Left kidney (tissue), 8 donors: ENCODE measurements around the gene UBA1. TPM values are rescaled to one million over a fixed set of nuclear protein-coding genes. Genes with fewer than 3 reads are reported as not detected.

ENCODE experiments used
- DNase-seq: peaks from one replicate; pipeline ENCODE4 v3.0.0-alpha.2; 2013
- long read RNA-seq, 8 donors: transcript quantifications; one replicate each; lab custom pipeline, GENCODE V29; 2026
- polyA plus RNA-seq: library from polyadenylated mRNA; unstranded; fragments of 120-200 nt; gene quantifications from one replicate; pipeline ENCODE4 v1.2.1, GENCODE V29; 2013; ENCODE audit not compliant: insufficient read length

Gene UBA1
- 266 TPM for polyA plus RNA-seq
- long read RNA-seq, donor 1, transcript UBA1-202 (10 exons, 2,497 nt) = minor isoform, 6 of 216 reads
- long read RNA-seq, donor 1, transcript UBA1-201 (26 exons, 3,559 nt) = major isoform, 24 of 216 reads
- long read RNA-seq, donor 1, partial matches to known transcripts = 182 of 216 reads
- long read RNA-seq, donor 1, other reads (novel, unspliced or antisense) = 0 of 216 reads
- long read RNA-seq, donor 2, transcript UBA1-201 (26 exons, 3,559 nt) = major isoform, 11 of 80 reads
- long read RNA-seq, donor 2, transcript UBA1-202 (10 exons, 2,497 nt) = minor isoform, 10 of 80 reads
- long read RNA-seq, donor 2, partial matches to known transcripts = 57 of 80 reads
- long read RNA-seq, donor 2, other reads (novel, unspliced or antisense) = 0 of 80 reads
- long read RNA-seq, donor 3, transcript UBA1-201 (26 exons, 3,559 nt) = major isoform, 5 of 60 reads
- long read RNA-seq, donor 3, partial matches to known transcripts = 53 of 60 reads
- long read RNA-seq, donor 3, other reads (novel, unspliced or antisense) = 0 of 60 reads
- long read RNA-seq, donor 4, partial matches to known transcripts = 17 of 18 reads
- long read RNA-seq, donor 4, other reads (novel, unspliced or antisense) = 0 of 18 reads
- long read RNA-seq, donor 5, transcript UBA1-201 (26 exons, 3,559 nt) = major isoform, 21 of 83 reads
- long read RNA-seq, donor 5, partial matches to known transcripts = 62 of 83 reads
- long read RNA-seq, donor 5, other reads (novel, unspliced or antisense) = 0 of 83 reads
- long read RNA-seq, donor 6, transcript UBA1-201 (26 exons, 3,559 nt) = major isoform, 18 of 102 reads
- long read RNA-seq, donor 6, partial matches to known transcripts = 84 of 102 reads
- long read RNA-seq, donor 6, other reads (novel, unspliced or antisense) = 0 of 102 reads
- long read RNA-seq, donor 7, transcript UBA1-201 (26 exons, 3,559 nt) = major isoform, 18 of 140 reads
- long read RNA-seq, donor 7, transcript UBA1-202 (10 exons, 2,497 nt) = minor isoform, 5 of 140 reads
- long read RNA-seq, donor 7, partial matches to known transcripts = 115 of 140 reads
- long read RNA-seq, donor 7, other reads (novel, unspliced or antisense) = 0 of 140 reads
- long read RNA-seq, donor 8, partial matches to known transcripts = 33 of 38 reads
- long read RNA-seq, donor 8, other reads (novel, unspliced or antisense) = 0 of 38 reads

- peak; percentile 98 for DNase-seq
Observed at GRCh38 chrX:47193475-47194193, at the start of gene UBA1. TSS of gene UBA1 (plus strand) at chrX:47193829. CDS start at chrX:47198803, 4,974 bp downstream.

DNA sequence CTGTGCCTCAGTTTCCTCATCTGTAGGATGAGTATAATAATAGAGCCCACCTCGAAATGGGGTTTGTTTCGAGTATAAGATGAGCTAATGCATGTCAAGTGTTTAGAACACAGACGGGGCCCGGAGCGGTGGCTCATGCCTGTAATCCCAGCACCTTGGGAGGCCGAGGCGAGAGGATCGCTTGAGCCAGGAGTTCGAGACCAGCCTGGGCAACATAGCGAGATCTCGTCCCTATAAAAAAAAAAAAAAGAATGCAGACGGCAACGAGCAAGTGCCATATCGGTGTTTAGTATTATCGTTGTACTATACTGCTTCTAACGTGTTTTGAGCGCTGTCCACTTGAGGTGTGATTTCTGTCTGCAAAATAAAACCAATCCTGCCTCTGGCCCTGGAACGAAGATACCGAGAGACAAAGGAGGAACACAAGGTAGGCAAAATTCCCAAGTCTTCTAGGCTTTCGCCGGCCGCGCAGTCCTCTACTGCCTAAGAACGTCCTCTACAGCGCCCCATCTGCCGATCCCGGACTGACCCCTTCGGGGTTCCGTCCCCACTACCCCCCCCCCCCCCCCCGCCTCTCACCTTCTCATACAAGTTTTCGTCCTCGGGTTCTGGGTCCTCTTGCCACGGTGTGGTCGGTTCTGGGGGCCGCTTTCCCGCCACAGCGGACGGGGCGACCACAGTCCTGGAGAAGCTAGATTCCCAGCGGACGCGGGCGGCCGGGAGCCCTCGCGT, 49.6 kb upstream of the UBA1 start:
- DNase-seq = no peak

DNA sequence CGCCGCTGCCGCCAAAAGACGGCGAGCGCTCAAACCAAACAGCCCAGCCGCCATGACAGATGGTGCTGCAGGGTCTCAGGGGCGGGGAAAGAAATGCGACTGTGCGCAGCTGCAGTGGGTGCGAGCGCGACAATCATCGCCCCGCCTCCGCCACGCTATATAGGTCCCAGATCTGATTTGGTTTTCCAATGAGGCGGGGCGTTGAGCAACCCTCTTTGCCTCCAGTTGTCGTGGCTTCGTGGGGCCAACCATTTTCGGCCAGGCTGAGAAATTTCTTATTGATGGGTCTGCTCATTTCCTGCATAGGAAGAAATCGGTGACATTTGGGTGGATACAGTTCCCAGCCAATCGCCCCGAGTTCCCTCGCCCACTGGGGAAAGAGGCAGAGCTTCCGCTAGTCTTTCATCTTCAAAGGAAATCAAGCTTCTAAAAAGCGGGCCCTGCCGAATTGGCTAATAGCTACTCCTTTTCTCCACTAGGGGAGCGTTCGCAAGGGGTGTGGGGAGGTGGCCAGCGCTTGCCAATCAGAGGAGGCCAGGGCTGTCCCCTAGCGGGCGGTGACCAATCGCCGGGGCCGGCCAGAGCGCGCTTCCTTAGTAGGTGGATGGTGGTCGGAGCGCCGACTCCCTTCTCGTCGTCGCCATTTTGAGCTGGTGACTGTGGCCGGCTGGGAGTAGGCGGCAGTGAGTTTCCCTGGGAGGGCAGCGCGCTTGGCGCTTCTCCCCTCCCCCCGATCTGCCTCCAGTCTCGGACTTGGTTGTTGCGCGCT, 48.8 kb upstream of the UBA1 start, which contains the start of the genes NDUFB11 and RBM10:
Gene NDUFB11, minus strand, starts transcription at position 77 of the 769 bp plus-strand sequence. Its CDS starts 23 bp downstream, at position 54.
Gene RBM10, plus strand, starts transcription at position 596 of the 769 bp plus-strand sequence. CDS start 2,261 bp downstream, outside the sequence.
- DNase-seq = peak; percentile 88

- DNase-seq = no peak
Observed at GRCh38 chrX:47145395-47146120, 48.1 kb upstream of the UBA1 start.

- DNase-seq = no peak
Observed at GRCh38 chrX:47146121-47146935, 47.3 kb upstream of the UBA1 start.

DNA sequence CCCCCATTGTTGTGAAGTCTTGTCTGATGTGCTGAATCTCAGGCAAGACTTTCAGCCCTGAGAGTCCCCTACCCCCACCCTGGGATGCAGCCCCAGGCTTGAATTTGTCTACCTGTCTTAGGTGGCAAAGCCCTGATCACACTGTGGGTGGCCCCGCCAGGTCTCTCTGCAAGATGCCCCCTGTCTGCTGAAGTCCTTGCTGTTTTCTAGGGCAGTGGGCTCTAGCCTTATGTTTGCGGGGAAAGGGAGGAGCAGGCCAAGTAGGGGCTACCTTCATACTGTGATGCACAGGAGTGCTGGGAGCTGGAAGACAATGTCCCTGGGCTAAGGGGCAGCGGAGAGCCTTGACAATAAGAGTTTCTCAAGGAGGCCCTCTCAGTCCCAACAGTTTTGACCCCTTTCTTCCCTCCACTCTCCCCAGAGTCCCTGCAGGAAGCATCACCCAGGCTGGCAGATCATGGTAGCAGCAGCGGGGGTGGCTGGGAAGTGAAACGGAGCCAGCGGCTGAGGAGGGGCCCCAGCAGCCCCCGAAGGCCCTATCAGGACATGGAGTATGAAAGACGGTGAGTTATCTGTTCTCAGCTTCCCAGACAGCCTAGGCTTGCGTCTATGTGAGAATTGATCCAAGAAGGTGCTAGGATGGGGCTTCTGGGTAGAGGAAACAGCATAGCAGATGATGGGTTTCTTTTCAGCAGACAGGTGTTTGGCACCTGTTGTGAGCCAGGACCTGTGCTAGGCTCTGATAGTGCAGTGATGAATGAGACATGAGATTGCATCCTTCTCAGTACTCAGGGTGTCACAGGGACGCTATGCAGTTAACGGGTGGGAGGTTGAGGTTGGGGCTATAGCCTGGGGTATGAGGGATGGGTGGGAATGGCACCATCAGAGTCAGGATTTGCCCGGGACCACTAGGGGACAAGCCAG, 46.4 kb upstream of the UBA1 start:
- DNase-seq = no peak

- no peak for DNase-seq
Observed at GRCh38 chrX:47148946-47149345, 44.7 kb upstream of the UBA1 start.

DNA sequence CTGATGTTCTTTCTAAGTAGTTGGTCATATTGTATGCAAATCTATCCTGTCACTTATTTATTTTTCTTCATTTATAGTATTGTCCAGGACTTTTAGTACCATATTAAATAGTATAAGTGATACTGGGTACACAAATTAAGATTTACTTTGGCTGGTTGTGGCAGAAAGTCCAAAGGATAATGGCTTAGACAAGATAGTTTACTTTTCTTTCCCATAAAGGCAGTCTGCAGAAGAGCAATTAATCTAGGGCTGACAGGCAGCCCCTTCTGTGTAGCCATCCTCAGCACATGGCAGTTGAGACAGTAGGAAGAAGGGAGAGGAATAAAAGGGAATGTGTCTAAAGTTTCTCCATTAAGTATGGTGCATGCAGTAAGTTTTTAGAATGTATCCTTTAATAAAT, 42.2 kb upstream of the UBA1 start:
- DNase-seq = no peak

DNA sequence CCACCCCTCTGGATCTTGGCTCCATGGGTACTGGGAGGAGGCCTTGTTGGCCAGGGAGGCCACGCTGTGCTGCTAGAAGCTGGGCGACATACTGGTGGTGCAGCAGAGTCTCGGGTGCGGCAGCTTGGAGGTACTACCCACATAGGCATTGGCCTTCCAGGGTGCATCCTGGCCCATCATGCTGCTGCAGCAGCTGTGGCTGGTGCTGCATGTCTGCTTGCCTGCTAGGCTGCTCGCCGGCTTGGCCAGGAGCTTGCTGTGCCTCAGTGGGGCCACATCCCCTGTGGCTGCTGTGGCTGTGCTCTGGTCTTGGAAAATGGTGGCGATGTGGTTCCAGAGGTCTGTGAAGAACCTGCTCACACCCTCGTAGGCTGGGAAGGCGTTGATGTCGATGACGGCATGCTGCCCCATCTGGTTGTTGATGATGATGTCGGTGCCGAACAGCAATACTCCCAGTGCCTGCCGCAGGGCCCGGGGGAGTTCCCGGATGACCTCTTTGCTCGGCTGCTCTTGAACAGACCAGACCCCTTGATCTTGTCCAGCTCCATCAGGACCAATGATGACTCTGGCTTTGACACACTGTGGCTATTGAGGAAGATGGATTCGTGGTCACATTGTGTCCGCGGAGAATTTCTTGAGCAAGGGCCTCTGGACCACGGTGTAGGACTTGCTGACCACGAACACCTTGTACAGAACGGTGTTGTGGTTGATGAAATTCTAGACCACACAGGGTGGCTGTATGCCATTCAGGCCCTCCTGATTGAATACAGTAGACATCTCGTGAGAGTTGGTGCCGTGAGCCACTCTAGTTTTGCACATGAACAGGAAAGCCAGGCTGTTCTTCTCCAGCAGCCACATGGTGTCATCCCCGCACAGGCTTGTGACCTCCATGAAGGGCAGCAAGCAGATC, 36.8 kb upstream of the UBA1 start:
- DNase-seq = no peak

GRCh38 chrX:47158131-47158530, 35.5 kb upstream of the UBA1 start:
- DNase-seq = no peak

GRCh38 chrX:47158781-47159180, 34.8 kb upstream of the UBA1 start:
- no peak for DNase-seq

DNA sequence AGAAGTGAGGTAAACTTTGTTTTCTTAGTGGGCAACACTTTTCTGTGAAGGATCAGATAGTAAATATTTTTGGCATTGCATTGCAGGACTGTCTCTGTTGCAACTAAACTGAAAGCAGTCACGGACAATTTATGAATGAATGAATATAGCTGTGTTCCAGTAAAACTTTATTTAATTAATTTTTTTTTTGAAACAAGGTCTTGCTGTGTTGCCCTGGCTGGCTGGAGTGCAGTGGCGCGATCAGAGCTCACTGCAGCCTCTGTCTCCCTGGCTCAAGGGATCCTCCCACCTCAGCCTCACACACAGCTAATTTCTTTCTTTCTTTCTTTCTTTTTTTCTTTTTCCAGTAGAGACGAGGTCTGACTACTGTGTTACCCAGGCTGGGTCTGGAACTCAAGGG, 32.8 kb upstream of the UBA1 start:
- no peak for DNase-seq

GRCh38 chrX:47162927-47163583, 30.6 kb upstream of the UBA1 start:
- no peak for DNase-seq

DNA sequence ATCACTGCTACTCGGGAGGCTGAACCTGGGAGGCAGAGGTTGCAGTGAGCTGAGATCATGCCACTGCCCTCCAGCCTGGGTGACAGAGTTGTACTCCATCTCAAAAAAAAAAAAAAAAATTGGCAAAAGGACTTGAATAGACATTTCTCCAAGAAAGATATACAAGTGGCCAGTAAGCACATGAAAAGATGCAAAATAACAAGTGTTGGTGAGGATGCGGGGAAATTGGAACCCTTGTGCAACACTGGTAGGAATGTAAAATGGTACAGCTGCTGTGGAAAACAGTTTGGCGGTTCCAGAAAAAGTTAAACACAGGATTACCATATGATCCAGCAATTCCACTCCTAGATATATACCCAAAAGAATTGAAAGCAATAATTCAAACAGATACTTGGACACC, 29.2 kb upstream of the UBA1 start:
- DNase-seq = no peak

DNA sequence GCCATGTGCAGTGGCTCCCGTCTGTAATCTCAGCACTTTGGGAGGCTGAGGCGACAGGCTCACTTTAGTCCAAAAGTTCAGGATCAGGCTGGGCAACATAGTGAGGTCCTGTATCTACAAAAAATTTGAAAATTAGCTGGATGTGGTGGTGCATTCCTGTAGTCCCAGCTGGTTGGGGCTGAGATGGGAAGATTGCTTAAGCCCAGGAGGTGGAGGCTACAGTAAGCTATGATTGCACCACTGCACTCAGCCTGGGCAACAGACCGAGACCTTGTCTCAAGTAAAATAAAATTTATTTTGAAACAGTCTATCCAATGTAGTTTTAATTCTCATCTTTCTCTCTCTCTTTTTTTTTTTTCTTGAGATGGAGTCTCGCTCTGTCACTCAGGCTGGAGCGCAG, 27.5 kb upstream of the UBA1 start:
- no peak for DNase-seq
